NCI-H1436 (cell line): ENCODE measurements around the gene BMP8A.

ENCODE experiments used
- DNase-seq: peaks from one replicate; lab custom pipeline; 2025; lab: John Stamatoyannopoulos, UW

Gene BMP8A

GRCh38 chr1:39571178-39571483, 79.7 kb downstream of the BMP8A start:
- DNase-seq: no peak

- no peak for DNase-seq
These were observed 81.1 kb downstream of the BMP8A start for GRCh38 chr1:39572379-39573096.

- DNase-seq: no peak
These were observed 81.6 kb downstream of the BMP8A start for GRCh38 chr1:39573097-39573465.

GRCh38 chr1:39573736-39574624, 82.5 kb downstream of the BMP8A start:
- DNase-seq: no peak

GRCh38 chr1:39574646-39575045, 83.2 kb downstream of the BMP8A start:
- DNase-seq: no peak
